Neural progenitor cell (in vitro differentiated cells): ENCODE measurements around the gene CEP68. TPM values are rescaled to one million over a fixed set of nuclear protein-coding genes. Genes with fewer than 3 reads are reported as not detected.
"Not testable (repeated sequence)": the region's sequence is repeated elsewhere in the genome, so short reads cannot be mapped to it uniquely, and the experiment has no call there.

Experiments
- DNase-seq: peaks from one replicate; pipeline ENCODE4 v3.0.0-alpha.2; 2016; ENCODE audit warnings: low spot score
- H2AFZ ChIP-seq: fragments of 200-600 bp; sonication (generic); replicated peaks from 2 replicates; pipeline ENCODE4 v1.6.1; 2016; ENCODE audit warnings: antibody characterized with exemption
- H3F3A ChIP-seq: fragments of 200-600 bp; sonication (generic); 2 replicates; pipeline ENCODE4 v1.6.1; 2016; ENCODE audit warnings: antibody characterized with exemption, low read depth
- H3K27ac ChIP-seq: fragments of 200-600 bp; sonication (generic); 2 replicates; pipeline ENCODE4 v1.5.1; 2016; ENCODE audit warnings: mild to moderate bottlenecking
- H3K27me3 ChIP-seq: fragments of 200-600 bp; sonication (generic); 2 replicates; pipeline ENCODE4 v1.6.1; 2016; ENCODE audit warnings: mild to moderate bottlenecking, moderate library complexity
- H3K36me3 ChIP-seq: fragments of 200-600 bp; sonication (generic); 2 replicates; pipeline ENCODE4 v1.5.1; 2016
- H3K4me1 ChIP-seq: fragments of 200-600 bp; sonication (generic); 2 replicates; pipeline ENCODE4 v1.6.1; 2016; ENCODE audit warnings: mixed run types
- H3K4me2 ChIP-seq: fragments of 200-600 bp; sonication (generic); 2 replicates; pipeline ENCODE4 v1.6.1; 2016
- H3K4me3 ChIP-seq: fragments of 200-600 bp; sonication (generic); 2 replicates; pipeline ENCODE4 v1.5.1; 2016
- H3K79me2 ChIP-seq: fragments of 200-600 bp; sonication (generic); 2 replicates; pipeline ENCODE4 v1.6.1; 2016; ENCODE audit warnings: low read depth
- H3K9ac ChIP-seq: fragments of 200-600 bp; sonication (generic); 2 replicates; pipeline ENCODE4 v1.6.1; 2016
- H3K9me3 ChIP-seq: fragments of 200-600 bp; sonication (generic); 2 replicates; pipeline ENCODE4 v1.5.1; 2016; ENCODE audit warnings: low read depth
- H4K20me1 ChIP-seq: fragments of 200-600 bp; sonication (generic); 2 replicates; pipeline ENCODE4 v1.6.1; 2016; ENCODE audit warnings: low read depth
- H3K27ac Mint-ChIP-seq: 3 replicates; pipeline ENCODE4 v1.8.0; 2021; ENCODE audit warnings: mixed read lengths
- H3K27me3 Mint-ChIP-seq: 2 replicates; pipeline ENCODE4 v1.8.0; 2022; ENCODE audit warnings: low read depth, mild to moderate bottlenecking, inconsistent platforms, moderate library complexity, mixed read lengths; ENCODE audit not compliant: insufficient read depth
- H3K36me3 Mint-ChIP-seq: 3 replicates; pipeline ENCODE4 v1.8.0; 2021; ENCODE audit warnings: mixed read lengths
- H3K4me1 Mint-ChIP-seq: 3 replicates; pipeline ENCODE4 v1.8.0; 2021; ENCODE audit warnings: mixed read lengths
- H3K4me3 Mint-ChIP-seq: 3 replicates; pipeline ENCODE4 v1.8.0; 2021; ENCODE audit warnings: mild to moderate bottlenecking, moderate library complexity, mixed read lengths
- H3K9me3 Mint-ChIP-seq: 3 replicates; pipeline ENCODE4 v1.8.0; 2020; ENCODE audit warnings: mixed read lengths
- EZH2 ChIP-seq: fragments of 200-600 bp; sonication (generic); IDR thresholded peaks from 2 replicates; pipeline ENCODE4 v1.6.1; 2017; ENCODE audit warnings: antibody characterized with exemption, mild to moderate bottlenecking, moderate library complexity
- EZH2phosphoT487 ChIP-seq: fragments of 200-600 bp; sonication (generic); IDR thresholded peaks from 2 replicates; pipeline ENCODE4 v1.6.1; 2017; ENCODE audit warnings: antibody characterized with exemption
- total RNA-seq: library from RNA; depleted of rRNA; stranded (reverse); fragments of >200 nt; gene quantifications from 2 replicates; pipeline ENCODE4 v1.2.3, GENCODE V29; 2015; ENCODE audit warnings: low replicate concordance
- TF ChIP-seq, protein P1 (sequence below): fragments of 200-600 bp; sonication (generic); IDR thresholded peaks from 2 replicates; pipeline ENCODE4 v1.5.1; 2017; ENCODE audit warnings: antibody characterized with exemption, mild to moderate bottlenecking

The CEP68 gene
- total RNA-seq, 1 donor from 2014 or later, result 36.2 TPM

DNA sequence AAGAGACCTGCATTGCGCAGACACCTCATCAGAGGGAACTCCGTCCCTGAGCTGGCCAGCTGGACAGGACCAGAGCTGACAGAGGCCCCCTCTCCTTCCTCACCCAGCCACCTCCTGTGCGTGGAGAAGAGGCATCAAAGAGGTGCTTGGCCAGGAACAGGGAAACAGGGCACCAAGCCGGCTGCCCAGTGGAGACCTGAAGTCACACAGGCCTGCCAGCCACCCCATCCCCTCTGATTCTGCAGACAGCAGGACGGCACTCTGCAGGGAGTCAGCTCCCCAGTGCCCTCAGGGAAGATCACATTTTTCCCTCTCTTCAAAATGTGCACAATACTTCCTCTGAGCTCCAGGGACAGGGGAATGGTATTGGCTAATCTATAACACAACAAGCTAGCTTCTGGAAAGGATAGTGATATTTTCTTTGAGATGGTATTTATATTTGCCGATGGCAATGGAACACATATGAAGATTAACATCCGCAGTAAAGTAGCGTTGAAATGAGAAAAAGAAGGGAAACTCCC, 36.5 kb upstream of the CEP68 start:
- Histone ChIP-seq H4K20me1 (no peaks in the 10 kb centered on the region), H3K27me3 (no peaks in the 10 kb centered on the region), H3K9me3 (no peaks in the 10 kb centered on the region), H3K79me2 (no peaks in the 10 kb centered on the region), H3F3A (no peaks in the 10 kb centered on the region), H3K9ac (no peak overlapping the region), H3K27ac (no peak overlapping the region), H2AFZ (no peak overlapping the region), H3K36me3 (no peaks in the 10 kb centered on the region), H3K4me3 (no peak overlapping the region), H3K4me1 (peaks cover 6% of the 10 kb centered on the region), H3K4me2 (no peak overlapping the region)
- no peak for DNase-seq
- Mint-ChIP-seq H3K36me3 (peaks cover 14% of the 10 kb centered on the region), H3K4me3 (no peak overlapping the region), H3K9me3 (no peaks in the 10 kb centered on the region), H3K27ac (no peak overlapping the region), H3K27me3 (peaks cover 5% of the 10 kb centered on the region), H3K4me1 (peaks cover 4% of the 10 kb centered on the region)
- TF ChIP-seq, protein P1, sequence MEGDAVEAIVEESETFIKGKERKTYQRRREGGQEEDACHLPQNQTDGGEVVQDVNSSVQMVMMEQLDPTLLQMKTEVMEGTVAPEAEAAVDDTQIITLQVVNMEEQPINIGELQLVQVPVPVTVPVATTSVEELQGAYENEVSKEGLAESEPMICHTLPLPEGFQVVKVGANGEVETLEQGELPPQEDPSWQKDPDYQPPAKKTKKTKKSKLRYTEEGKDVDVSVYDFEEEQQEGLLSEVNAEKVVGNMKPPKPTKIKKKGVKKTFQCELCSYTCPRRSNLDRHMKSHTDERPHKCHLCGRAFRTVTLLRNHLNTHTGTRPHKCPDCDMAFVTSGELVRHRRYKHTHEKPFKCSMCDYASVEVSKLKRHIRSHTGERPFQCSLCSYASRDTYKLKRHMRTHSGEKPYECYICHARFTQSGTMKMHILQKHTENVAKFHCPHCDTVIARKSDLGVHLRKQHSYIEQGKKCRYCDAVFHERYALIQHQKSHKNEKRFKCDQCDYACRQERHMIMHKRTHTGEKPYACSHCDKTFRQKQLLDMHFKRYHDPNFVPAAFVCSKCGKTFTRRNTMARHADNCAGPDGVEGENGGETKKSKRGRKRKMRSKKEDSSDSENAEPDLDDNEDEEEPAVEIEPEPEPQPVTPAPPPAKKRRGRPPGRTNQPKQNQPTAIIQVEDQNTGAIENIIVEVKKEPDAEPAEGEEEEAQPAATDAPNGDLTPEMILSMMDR, result no peak
- TF ChIP-seq EZH2phosphoT487 (no peak), EZH2 (no peak)

DNA sequence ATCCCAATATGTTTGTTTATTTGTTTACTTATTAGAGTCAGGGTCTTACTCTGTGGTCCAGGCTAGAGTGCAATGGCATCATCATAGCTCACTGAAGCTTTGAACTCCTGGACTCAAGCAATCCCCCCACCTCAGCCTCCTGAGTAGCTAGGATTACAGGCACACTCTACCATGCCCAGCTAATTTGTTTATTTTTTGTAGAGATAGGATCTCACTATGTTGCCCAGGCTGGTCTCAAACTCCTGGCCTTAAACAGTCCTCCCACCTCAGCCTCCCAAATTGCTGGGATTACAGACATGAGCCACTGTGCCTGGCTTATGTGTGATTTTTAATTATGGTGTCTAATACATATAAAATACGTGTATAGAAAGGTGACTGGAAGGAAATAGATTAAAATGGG, 36.0 kb upstream of the CEP68 start:
- peaks cover 14% of the 10 kb centered on the region for H3K36me3 Mint-ChIP-seq
- not testable (repeated sequence) for H3K4me3 Mint-ChIP-seq, H3K27me3 ChIP-seq, H3K9me3 ChIP-seq, H3K4me3 ChIP-seq, H3K79me2 ChIP-seq, H3K27ac Mint-ChIP-seq, H4K20me1 ChIP-seq, H3K4me2 ChIP-seq, H3K27me3 Mint-ChIP-seq, H3F3A ChIP-seq, H3K4me1 Mint-ChIP-seq, H3K9me3 Mint-ChIP-seq, H3K4me1 ChIP-seq, H3K36me3 ChIP-seq, H2AFZ ChIP-seq, DNase-seq, H3K27ac ChIP-seq, H3K9ac ChIP-seq

DNA sequence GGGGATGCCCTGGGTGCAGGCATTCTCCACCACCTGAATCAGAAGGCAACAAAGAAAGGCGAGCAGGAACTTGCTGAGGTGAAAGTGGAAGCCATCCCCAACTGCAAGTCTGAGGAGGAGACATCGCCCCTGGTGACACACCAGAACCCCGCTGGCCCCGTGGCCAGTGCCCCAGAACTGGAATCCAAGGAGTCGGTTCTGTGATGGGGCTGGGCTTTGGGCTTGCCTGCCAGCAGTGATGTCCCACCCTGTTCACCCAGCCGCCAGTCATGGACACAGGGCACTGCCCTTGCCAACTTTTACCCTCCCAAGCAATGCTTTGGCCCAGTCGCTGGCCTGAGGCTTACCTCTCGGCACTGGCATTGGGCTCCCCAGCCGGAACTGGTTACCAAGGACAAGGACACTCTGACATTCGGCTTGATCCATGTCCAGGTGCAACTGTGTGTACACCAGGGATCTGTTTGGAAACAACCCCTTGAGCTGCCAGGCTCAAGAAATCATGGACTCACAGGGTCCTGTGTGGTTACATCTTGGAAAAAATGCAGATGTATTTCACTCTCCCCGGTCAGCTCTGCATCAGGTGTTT, 35.2 kb upstream of the CEP68 start:
- H3K4me2 ChIP-seq, result no peak overlapping the region
- peaks cover 5% of the 10 kb centered on the region for H3K27me3 Mint-ChIP-seq
- H3F3A ChIP-seq, result no peaks in the 10 kb centered on the region
- H3K27ac Mint-ChIP-seq, result no peak overlapping the region
- TF ChIP-seq, protein P1, result no peak
- TF ChIP-seq EZH2 (no peak), EZH2phosphoT487 (no peak)
- no peak overlapping the region for H2AFZ ChIP-seq
- no peak overlapping the region for H3K4me3 Mint-ChIP-seq
- H3K4me3 ChIP-seq, result no peak overlapping the region
- H3K4me1 ChIP-seq, result no peaks in the 10 kb centered on the region
- no peaks in the 10 kb centered on the region for H3K79me2 ChIP-seq
- no peaks in the 10 kb centered on the region for H3K36me3 ChIP-seq
- H3K27ac ChIP-seq, result no peak overlapping the region
- peaks cover 18% of the 10 kb centered on the region for H3K36me3 Mint-ChIP-seq
- no peaks in the 10 kb centered on the region for H4K20me1 ChIP-seq
- H3K4me1 Mint-ChIP-seq, result peaks cover 4% of the 10 kb centered on the region
- no peak overlapping the region for H3K9ac ChIP-seq
- no peaks in the 10 kb centered on the region for H3K27me3 ChIP-seq
- no peak for DNase-seq
- H3K9me3 Mint-ChIP-seq, result no peaks in the 10 kb centered on the region
- H3K9me3 ChIP-seq, result no peaks in the 10 kb centered on the region

DNA sequence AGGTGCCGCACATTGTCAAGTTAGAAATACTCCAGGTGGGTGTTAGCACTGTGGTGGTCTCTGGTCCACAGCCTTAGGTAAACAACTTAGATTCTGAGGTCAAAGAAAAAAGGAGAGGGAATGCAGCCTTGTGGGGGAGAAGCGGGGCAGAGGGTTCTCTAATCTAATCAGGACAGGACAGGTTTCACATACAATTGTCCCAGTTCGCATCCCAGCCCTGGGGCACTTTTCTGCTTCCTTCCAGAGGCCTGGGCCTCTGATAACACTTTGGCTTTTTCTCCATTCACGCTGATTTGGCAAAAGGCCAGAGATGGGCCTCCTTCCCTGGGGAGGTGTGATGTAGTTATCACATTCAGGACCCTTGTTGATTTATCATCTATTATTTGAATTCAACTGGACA, 34.5 kb upstream of the CEP68 start:
- Mint-ChIP-seq H3K4me1 (peaks cover 4% of the 10 kb centered on the region), H3K9me3 (no peaks in the 10 kb centered on the region), H3K4me3 (no peak overlapping the region), H3K27me3 (peaks cover 5% of the 10 kb centered on the region), H3K27ac (no peak overlapping the region), H3K36me3 (peaks cover 17% of the 10 kb centered on the region)
- Histone ChIP-seq H4K20me1 (no peaks in the 10 kb centered on the region), H3K9ac (no peak overlapping the region), H2AFZ (no peak overlapping the region), H3F3A (no peaks in the 10 kb centered on the region), H3K9me3 (no peaks in the 10 kb centered on the region), H3K4me3 (no peak overlapping the region), H3K79me2 (no peaks in the 10 kb centered on the region), H3K4me1 (no peaks in the 10 kb centered on the region), H3K36me3 (no peaks in the 10 kb centered on the region), H3K27me3 (no peaks in the 10 kb centered on the region), H3K4me2 (no peak overlapping the region), H3K27ac (no peak overlapping the region)
- no peak for DNase-seq
- no peak for TF ChIP-seq EZH2
- no peak for TF ChIP-seq EZH2phosphoT487
- TF ChIP-seq, protein P1, result no peak
